Fibroblast of villous mesenchyme (primary cell): Measurements from ENCODE around the gene NTHL1. TPM values are rescaled to one million over a fixed set of nuclear protein-coding genes. Genes with fewer than 3 reads are reported as not detected.

Experiments
- DNase-seq: peaks from one replicate; pipeline ENCODE4 v3.0.0-alpha.2; 2010; ENCODE audit warnings: low read depth
- H3K4me3 ChIP-seq: 2 replicates; pipeline ENCODE4 v1.5.1; 2011; ENCODE audit warnings: low read depth, mild to moderate bottlenecking, low read length
- total RNA-seq: library from RNA; depleted of rRNA; stranded (reverse); fragments of >200 nt; gene quantifications from 2 replicates; pipeline ENCODE4 v1.2.3, GENCODE V29; 2012
- TF ChIP-seq, protein P1 (sequence below): IDR thresholded peaks from 2 replicates; pipeline ENCODE4 v1.5.1; 2012; ENCODE audit warnings: low read depth, mild to moderate bottlenecking, low read length; ENCODE audit not compliant: insufficient read depth

Gene NTHL1
- total RNA-seq, 1 donor = 25.5 TPM

DNA sequence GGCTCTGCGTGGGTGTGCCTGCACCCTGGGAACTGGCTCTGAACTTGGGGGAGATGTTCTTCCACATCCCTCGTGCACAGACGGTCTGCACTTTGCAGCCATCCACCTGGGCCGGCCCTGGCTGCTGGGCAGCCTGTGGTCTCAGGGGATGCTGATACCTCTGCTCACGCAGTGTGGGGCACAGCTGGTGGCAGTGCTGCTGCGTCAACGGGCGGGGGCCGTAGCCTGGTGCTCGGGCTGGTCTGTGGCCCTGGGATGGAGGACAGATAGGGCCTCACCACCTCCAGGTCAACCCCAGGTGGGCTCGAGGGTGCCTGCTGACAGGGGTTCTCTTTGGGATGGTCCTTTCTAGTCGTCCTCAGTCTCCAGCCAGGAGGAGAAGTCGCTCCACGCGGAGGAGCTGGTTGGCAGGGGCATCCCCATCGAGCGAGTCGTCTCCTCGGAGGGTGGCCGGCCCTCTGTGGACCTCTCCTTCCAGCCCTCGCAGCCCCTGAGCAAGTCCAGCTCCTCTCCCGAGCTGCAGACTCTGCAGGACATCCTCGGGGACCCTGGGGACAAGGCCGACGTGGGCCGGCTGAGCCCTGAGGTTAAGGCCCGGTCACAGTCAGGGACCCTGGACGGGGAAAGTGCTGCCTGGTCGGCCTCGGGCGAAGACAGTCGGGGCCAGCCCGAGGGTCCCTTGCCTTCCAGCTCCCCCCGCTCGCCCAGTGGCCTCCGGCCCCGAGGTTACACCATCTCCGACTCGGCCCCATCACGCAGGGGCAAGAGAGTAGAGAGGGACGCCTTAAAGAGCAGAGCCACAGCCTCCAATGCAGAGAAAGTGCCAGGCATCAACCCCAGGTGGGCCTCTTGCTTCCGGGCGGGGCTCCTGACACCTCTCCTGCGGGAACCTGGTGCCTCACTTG, 36.5 kb upstream of the NTHL1 start:
- TF ChIP-seq, protein P1, sequence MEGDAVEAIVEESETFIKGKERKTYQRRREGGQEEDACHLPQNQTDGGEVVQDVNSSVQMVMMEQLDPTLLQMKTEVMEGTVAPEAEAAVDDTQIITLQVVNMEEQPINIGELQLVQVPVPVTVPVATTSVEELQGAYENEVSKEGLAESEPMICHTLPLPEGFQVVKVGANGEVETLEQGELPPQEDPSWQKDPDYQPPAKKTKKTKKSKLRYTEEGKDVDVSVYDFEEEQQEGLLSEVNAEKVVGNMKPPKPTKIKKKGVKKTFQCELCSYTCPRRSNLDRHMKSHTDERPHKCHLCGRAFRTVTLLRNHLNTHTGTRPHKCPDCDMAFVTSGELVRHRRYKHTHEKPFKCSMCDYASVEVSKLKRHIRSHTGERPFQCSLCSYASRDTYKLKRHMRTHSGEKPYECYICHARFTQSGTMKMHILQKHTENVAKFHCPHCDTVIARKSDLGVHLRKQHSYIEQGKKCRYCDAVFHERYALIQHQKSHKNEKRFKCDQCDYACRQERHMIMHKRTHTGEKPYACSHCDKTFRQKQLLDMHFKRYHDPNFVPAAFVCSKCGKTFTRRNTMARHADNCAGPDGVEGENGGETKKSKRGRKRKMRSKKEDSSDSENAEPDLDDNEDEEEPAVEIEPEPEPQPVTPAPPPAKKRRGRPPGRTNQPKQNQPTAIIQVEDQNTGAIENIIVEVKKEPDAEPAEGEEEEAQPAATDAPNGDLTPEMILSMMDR = no peak
- no peak for DNase-seq
- no peak overlapping the region for H3K4me3 ChIP-seq

- H3K4me3 ChIP-seq = no peak overlapping the region
- DNase-seq = no peak
- TF ChIP-seq, protein P1 = no peak
Measured at GRCh38 chr16:2083409-2083808, 35.8 kb upstream of the NTHL1 start.

GRCh38 chr16:2082983-2083364, 35.3 kb upstream of the NTHL1 start:
- TF ChIP-seq, protein P1 = no peak
- H3K4me3 ChIP-seq = no peak overlapping the region
- DNase-seq = no peak

DNA sequence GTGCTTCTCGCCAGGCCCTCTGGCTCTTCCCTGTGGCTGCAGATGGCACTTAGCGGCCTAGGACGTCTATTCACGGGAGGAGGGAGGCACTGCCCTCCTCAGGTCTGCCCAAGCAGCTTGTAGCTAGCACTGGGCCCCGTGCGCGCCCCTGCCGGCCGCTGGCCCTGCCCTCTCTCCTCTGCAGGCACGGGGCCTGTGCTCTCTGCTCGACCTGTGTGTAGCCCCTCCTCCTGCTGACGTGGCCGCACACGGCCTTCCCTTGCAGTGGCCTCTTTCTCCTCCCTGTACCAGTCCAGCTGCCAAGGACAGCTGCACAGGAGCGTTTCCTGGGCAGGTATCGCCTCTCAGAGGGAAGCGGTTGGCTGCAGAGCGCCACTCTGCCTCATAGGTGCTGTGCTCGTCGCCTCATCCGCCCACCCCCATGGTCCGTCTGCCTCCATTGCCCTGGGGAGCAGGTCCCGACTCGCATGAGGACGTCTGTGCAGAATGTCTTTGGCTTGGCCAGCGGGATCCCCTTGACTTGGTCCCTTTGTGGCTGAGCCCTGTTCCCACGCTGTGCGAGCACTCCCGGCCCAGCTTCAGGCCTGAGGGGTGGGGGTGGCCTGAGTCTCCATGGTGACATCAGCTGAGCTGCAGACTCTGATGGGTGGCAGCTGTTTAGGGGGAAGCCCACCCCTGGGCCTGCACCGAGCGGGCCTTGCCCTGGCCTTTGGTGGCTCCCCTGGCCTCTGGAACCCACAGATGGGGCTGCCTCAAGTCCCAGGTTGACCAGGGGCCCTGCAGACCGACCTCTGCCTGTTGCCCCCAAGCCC, 34.7 kb upstream of the NTHL1 start:
- peak; percentile 62 for DNase-seq
- TF ChIP-seq, protein P1 = no peak
- no peak overlapping the region for H3K4me3 ChIP-seq

DNA sequence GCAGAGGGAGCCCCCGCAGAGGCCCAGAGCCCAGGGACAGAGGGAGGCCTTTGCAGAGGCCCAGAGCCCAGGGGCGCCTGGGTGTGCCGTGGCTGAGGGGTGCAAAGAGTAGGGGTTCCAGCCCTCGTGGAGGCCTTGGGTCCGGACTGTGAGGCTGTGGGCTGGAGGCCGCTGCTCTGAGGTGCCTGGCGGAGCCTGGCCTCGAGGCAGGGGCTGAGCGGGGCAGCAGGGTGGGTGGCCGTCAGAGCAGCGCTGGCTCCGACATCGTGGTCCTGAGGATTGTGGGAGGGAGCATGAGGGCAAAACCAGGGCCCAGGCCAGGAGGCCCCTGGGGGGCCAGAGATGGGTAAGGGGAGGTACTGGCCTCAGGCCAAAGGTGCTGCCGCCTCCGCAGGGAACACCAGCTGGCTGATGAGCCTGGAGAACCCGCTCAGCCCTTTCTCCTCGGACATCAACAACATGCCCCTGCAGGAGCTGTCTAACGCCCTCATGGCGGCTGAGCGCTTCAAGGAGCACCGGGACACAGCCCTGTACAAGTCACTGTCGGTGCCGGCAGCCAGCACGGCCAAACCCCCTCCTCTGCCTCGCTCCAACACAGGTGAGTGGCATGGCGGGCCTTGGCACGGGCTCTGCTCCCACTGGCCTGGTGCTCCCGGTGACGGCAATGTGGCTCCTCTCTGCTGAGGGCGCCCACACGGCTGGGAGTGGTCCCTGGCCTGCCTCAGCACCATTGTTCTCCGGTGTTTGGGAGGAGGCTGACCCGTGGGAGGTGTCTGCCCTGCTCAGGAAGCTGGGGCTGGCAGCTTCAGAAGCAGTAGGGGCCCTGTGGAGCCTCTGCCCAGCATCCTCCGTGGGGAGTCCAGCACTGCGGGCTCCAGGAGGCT, 33.8 kb upstream of the NTHL1 start:
- no peak for DNase-seq
- no peak overlapping the region for H3K4me3 ChIP-seq
- TF ChIP-seq, protein P1 = no peak

- DNase-seq = no peak
- TF ChIP-seq, protein P1 = no peak
- no peak overlapping the region for H3K4me3 ChIP-seq
Measured at GRCh38 chr16:2079991-2080390, 32.4 kb upstream of the NTHL1 start.
